VCaP (cell line): ENCODE data around the gene CHSY3.
A peak's percentile ranks its signal among the peaks of the same experiment; 100 is the strongest.
"Not testable (repeated sequence)": the region's sequence is repeated elsewhere in the genome, so short reads cannot be mapped to it uniquely, and the experiment has no call there.

Experiments used
- H3K27ac ChIP-seq: fragments of 450-650 bp; 2 replicates; pipeline ENCODE4 v1.5.1; 2017
- CTCF ChIP-seq: fragments of 450-650 bp; conservative IDR thresholded peaks from 2 replicates; pipeline ENCODE4 v1.5.1; 2017; ENCODE audit warnings: mild to moderate bottlenecking, moderate library complexity

CHSY3 gene

DNA sequence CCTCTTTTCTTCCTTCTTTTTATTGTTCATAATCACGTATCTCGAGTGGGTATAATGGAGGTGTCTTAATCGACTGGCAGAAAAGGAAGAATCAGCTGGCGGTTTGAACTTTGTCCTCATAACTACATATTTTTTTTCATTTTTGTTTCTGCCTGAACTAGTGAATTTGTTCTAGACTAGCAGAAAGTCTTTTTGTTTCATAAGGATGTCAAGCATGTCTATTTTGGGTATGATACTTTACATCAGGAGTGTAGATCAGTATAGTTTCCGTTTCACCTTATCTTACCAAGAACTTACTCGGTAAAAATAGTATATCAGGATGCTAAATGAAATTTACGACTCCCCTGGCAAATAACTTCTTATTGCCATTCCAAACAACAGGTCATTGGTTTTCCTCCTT is 278.9 kb downstream of the CHSY3 start:
- TF ChIP-seq CTCF = no peak
- no peak overlapping the region for H3K27ac ChIP-seq

DNA sequence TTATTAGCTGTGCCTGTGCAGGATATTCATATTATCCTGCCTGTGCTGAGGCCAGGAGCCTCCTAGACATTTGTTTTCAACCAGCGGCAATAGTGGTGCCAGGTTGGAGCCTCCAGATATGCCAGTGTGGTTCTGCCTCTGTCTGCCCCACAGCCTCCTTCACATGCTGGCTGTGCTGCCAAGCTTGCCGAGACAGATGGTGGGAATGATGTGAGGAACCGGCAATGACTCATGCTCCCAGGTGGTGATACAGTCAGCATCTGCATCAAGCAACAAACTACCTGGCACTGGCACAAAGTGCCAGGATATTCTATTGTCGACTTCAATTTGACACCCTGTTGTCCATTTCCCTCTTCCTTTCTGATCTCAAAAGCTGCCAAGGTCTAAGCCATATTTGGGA is 285.7 kb downstream of the CHSY3 start:
- no peak overlapping the region for H3K27ac ChIP-seq
- no peak for TF ChIP-seq CTCF

GRCh38 chr5:130198927-130199326 is 294.7 kb downstream of the CHSY3 start:
- peak; percentile 75 for TF ChIP-seq CTCF
- no peak overlapping the region for H3K27ac ChIP-seq

GRCh38 chr5:130206686-130207085 is 302.4 kb downstream of the CHSY3 start:
- H3K27ac ChIP-seq = no peak overlapping the region
- TF ChIP-seq CTCF = no peak

- H3K27ac ChIP-seq = no peak overlapping the region
- no peak for TF ChIP-seq CTCF
Observed at GRCh38 chr5:130213607-130214006, 309.3 kb downstream of the CHSY3 start.

- H3K27ac ChIP-seq = no peak overlapping the region
- TF ChIP-seq CTCF = no peak
Observed at GRCh38 chr5:130216286-130216685, 312.0 kb downstream of the CHSY3 start.

DNA sequence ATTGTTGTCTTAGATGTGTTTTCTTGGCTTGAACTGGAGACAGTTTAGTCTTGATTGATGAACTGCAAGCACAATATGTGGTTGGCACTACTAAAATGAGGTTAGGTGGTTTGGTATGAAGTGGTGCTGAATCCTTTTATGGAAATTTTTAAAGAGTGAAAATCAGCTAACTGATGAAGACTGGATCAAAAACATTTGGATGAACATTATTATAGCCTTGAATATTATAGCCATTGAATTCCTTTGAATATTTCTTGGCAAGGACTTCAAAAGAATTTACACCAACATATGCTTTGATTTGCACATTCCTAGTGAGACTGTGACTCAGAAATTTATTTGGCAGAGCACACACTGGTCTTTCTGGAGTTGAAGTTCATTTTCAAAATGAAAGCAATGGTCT is 318.3 kb downstream of the CHSY3 start:
- no peak overlapping the region for H3K27ac ChIP-seq
- TF ChIP-seq CTCF = no peak

DNA sequence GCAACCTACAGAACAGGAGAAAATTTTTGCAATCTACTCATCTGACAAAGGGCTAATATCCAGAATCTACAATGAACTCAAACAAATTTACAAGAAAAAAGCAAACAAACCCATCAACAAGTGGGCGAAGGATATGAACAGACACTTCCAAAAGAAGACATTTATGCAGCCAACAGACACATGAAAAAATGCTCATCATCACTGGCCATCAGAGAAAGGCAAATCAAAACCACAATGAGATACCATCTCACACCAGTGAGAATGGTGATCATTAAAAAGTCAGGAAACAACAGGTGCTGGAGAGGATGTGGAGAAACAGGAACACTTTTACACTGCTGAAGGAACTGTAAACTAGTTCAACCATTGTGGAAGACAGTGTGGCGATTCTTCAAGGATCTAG is 322.3 kb downstream of the CHSY3 start:
- not testable (repeated sequence) for H3K27ac ChIP-seq
